Ishikawa (cell line): Measurements from ENCODE around the gene JCHAIN.

ENCODE experiments used
- CEBPB ChIP-seq: IDR thresholded peaks from 2 replicates; pipeline ENCODE4 v1.6.1; 2012
- CREB1 ChIP-seq: IDR thresholded peaks from 2 replicates; pipeline ENCODE4 v1.6.1; 2012; ENCODE audit warnings: low read depth
- EP300 ChIP-seq: IDR thresholded peaks from 2 replicates; pipeline ENCODE4 v1.6.1; 2012; ENCODE audit warnings: borderline replicate concordance
- FOXM1 ChIP-seq: IDR thresholded peaks from 2 replicates; pipeline ENCODE4 v1.6.1; 2012; ENCODE audit warnings: low read depth, borderline replicate concordance
- MAX ChIP-seq: IDR thresholded peaks from 2 replicates; pipeline ENCODE4 v1.6.1; 2012
- NFIC ChIP-seq: IDR thresholded peaks from 2 replicates; pipeline ENCODE4 v1.6.1; 2012
- RAD21 ChIP-seq: IDR thresholded peaks from 2 replicates; pipeline ENCODE4 v1.6.1; 2012; ENCODE audit warnings: low read depth
- TAF1 ChIP-seq: IDR thresholded peaks from 2 replicates; pipeline ENCODE4 v1.6.1; 2012; ENCODE audit warnings: low read depth, mild to moderate bottlenecking
- TCF12 ChIP-seq: IDR thresholded peaks from 2 replicates; pipeline ENCODE4 v1.6.1; 2012; ENCODE audit warnings: low read depth
- TEAD4 ChIP-seq: IDR thresholded peaks from 2 replicates; pipeline ENCODE4 v1.6.1; 2012
- YY1 ChIP-seq: IDR thresholded peaks from 2 replicates; pipeline ENCODE4 v1.6.1; 2012; ENCODE audit warnings: low read depth

GRCh38 chr4:70688795-70689231 lies 22.5 kb upstream of the JCHAIN start:
- TF ChIP-seq RAD21 (no peak), TEAD4 (no peak), NFIC (no peak), EP300 (no peak), MAX (no peak), FOXM1 (no peak), TCF12 (no peak), TAF1 (no peak), CEBPB (no peak), YY1 (no peak), CREB1 (no peak)
